Pancreas (tissue), 10 donors: ENCODE data around the gene FRYL. TPM values are rescaled to one million over a fixed set of nuclear protein-coding genes. Genes with fewer than 3 reads are reported as not detected.

Experiments
- ATAC-seq, 4 donors: fragments of 200-7000 bp; cut with Tn5 transposase; one replicate each; pipeline versions ENCODE4 v1.8.0 to v1.9.1; 2020; ENCODE audit warnings: mild to moderate bottlenecking in 4 of 4, moderate library complexity in 4 of 4
- DNase-seq, 6 donors: peaks; one replicate each; pipeline ENCODE4 v3.0.0-alpha.2; 2020
- FAIRE-seq: peaks from 2 replicates; lab custom pipeline; 2012; peaks lifted over from hg19 to GRCh38; lab: Jason Lieb, UNC
- H3K27ac ChIP-seq, 4 donors: fragments of 200-600 bp; sonication (generic); 1 replicate in 3 of 4; 2 replicates in 1 of 4; pipeline versions ENCODE4 v1.5.0 to v1.8.0; 2020
- H3K27me3 ChIP-seq, 4 donors: fragments of 200-600 bp; one replicate each; pipeline ENCODE4 v1.8.0; 2021
- H3K36me3 ChIP-seq, 3 donors: fragments of 200-600 bp; sonication (generic) in 1 of 3; one replicate each; pipeline versions ENCODE4 v1.5.0 to v1.8.0; 2020 to 2021
- H3K4me1 ChIP-seq, 3 donors: fragments of 200-600 bp; one replicate each; pipeline ENCODE4 v1.8.0; 2021
- H3K4me3 ChIP-seq, 4 donors: fragments of 200-600 bp; sonication (generic) in 2 of 4; one replicate each; pipeline versions ENCODE4 v1.5.0 to v1.8.0; 2020 to 2021
- H3K9me3 ChIP-seq, 4 donors: fragments of 200-600 bp; one replicate each; pipeline ENCODE4 v1.8.0; 2021
- WGBS, 2 donors: extraction: QIAGEN DNeasy Blood & Tissue Kit; methylation state at CpG; one replicate each; pipeline ENCODE4 v1.1.7; 2013; 5-methylcytosine and 5-hydroxymethylcytosine counted together
- intact Hi-C, 3 donors: fragments of 100-400 bp; cut with DNase I; formaldehyde crosslinking; loops; one replicate each; pipeline versions ENCODE4 v1.11.1 to v1.14.2; 2022
- polyA plus RNA-seq, 2 donors: library from polyadenylated mRNA; stranded (reverse); fragments of 200-250 nt; gene quantifications; one replicate each; pipeline ENCODE4 v1.2.3, GENCODE V29; 2013
- total RNA-seq, 6 donors: library from RNA; stranded (reverse); fragmentation: NEBNext Ultra II Directional in 4 of 6; extraction: Animal tissue kit (Norgen Biotek cat#: 25700) in 4 of 6; gene quantifications; one replicate each; pipeline versions ENCODE4 v1.2.1 to v1.2.4, GENCODE V29; 2021 to 2023
- TF ChIP-seq, protein P1 (sequence below), 4 donors: fragments of 200-600 bp; sonication (generic) in 3 of 4; IDR thresholded peaks; one replicate each; pipeline versions ENCODE4 v1.5.0 to v1.8.0; 2021; ENCODE audit warnings: antibody characterized with exemption in 4 of 4
- donor health status: healthy with polysubstance abuse.
- donor health status: DM: no; HTN: no; CAD: no; lungs with moderate emphysema.
- donor health status: DM: no; HTN: no; CAD: no.
- donor health status: control.
- donor health status: control.
- donor health status: Bipolar disorder and iron deficiency.
- donor health status: DM: yes; HTN: yes; CAD: no.
- donor health status: DM: no; HTN: no; CAD: no.
- donor health status: DM: no; HTN: no; CAD: no.
- donor health status: DM: yes; HTN: yes; CAD: no.

FRYL gene
- total and polyA plus RNA-seq, 8 donors: 9.1 to 38.7 (median 20.7) TPM

DNA sequence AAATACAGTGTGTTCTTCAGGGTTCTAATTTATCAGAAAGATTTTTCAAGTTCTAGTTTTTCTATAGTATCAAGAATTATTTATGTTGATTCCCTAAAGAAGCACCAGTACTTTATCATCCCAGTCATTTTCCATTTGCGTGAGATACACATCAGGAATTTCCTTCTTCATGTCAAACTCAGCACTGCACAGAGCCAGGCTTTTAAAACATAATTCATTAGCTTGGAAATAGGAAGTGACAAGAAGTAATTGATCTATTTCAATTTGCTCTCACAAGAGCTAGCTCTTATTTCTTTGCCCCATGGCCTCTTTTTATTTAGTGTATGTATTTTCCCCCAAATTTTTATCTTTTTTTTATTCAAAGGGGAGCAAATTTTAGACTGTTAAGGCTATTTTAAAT, 309.9 kb downstream of the FRYL start:
- Histone ChIP-seq H3K27ac (no peak overlapping the region), H3K9me3 (no peaks in the 10 kb centered on the region), H3K27me3 (no peaks in the 10 kb centered on the region), H3K4me1 (no peaks in the 10 kb centered on the region), H3K4me3 (no peak overlapping the region), H3K36me3 (no peaks in the 10 kb centered on the region)
- WGBS, 2 donors: 53 to 55% methylated on average over 1 of the region's 1 CpG
- TF ChIP-seq, protein P1, sequence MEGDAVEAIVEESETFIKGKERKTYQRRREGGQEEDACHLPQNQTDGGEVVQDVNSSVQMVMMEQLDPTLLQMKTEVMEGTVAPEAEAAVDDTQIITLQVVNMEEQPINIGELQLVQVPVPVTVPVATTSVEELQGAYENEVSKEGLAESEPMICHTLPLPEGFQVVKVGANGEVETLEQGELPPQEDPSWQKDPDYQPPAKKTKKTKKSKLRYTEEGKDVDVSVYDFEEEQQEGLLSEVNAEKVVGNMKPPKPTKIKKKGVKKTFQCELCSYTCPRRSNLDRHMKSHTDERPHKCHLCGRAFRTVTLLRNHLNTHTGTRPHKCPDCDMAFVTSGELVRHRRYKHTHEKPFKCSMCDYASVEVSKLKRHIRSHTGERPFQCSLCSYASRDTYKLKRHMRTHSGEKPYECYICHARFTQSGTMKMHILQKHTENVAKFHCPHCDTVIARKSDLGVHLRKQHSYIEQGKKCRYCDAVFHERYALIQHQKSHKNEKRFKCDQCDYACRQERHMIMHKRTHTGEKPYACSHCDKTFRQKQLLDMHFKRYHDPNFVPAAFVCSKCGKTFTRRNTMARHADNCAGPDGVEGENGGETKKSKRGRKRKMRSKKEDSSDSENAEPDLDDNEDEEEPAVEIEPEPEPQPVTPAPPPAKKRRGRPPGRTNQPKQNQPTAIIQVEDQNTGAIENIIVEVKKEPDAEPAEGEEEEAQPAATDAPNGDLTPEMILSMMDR (IDR thresholded peaks at IDR 0.05): no peak
- intact Hi-C loops: no loop called here
- DNase-seq (no peak), ATAC-seq (no peak), FAIRE-seq (no peak)

DNA sequence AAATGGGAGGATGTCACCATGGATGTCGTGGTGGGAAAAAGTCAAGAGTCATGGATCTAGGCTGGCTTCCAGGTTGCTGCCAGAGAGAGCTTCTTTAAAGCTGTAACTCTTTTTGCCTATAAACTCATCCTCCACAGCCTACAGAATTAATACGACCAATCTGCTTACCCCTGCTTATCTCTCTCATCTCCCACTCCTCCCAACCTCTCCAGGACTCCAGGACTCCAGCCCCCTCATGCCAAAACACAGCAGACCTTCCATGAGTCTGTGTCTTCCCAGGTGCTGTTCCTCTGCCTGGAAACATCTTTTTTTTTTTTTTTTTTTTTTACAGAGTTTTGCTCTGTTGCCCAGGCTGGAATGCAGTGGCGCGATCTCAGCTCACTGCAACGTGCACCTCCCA, 312.2 kb downstream of the FRYL start:
- ATAC-seq (no peak), FAIRE-seq (no peak), DNase-seq (no peak)
- Histone ChIP-seq H3K9me3 (no peaks in the 10 kb centered on the region), H3K27ac (no peak overlapping the region), H3K27me3 (no peaks in the 10 kb centered on the region), H3K4me3 (no peak overlapping the region), H3K4me1 (no peaks in the 10 kb centered on the region), H3K36me3 (no peaks in the 10 kb centered on the region)
- WGBS, 2 donors: 59 to 66% methylated on average over 3 to 5 of the region's 5 CpGs
- TF ChIP-seq, protein P1 (IDR thresholded peaks at IDR 0.05): no peak
- intact Hi-C loops: no loop called here

DNA sequence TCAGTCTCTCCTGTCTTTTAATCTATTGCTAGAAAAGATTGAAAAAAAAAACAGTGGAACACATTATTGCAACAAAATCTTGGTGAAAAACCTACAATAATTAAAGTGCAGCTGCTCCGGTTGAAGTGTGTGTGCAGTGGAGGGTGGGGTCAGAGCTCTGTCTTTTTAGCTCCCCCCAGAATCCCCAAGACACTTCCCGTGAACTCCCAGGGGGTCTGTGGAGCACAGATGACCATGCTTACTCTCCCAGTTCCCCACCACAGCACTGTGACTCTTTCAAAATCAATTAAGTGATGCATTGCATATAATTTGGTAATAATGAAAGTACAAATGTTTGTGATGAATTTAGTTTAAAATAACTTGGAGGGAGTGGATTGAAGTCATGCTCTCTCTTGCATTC, 312.6 kb downstream of the FRYL start:
- no peak for DNase-seq
- H3K27ac ChIP-seq: no peak overlapping the region
- no peak overlapping the region for H3K4me3 ChIP-seq
- no peaks in the 10 kb centered on the region for H3K27me3 ChIP-seq
- WGBS, 2 donors: 64 to 75% methylated on average over 2 of the region's 2 CpGs
- H3K36me3 ChIP-seq: no peaks in the 10 kb centered on the region
- TF ChIP-seq, protein P1 (IDR thresholded peaks at IDR 0.05): no peak
- no peaks in the 10 kb centered on the region for H3K4me1 ChIP-seq
- H3K9me3 ChIP-seq: no peaks in the 10 kb centered on the region
- intact Hi-C loops: no loop called here
- FAIRE-seq: no peak
- no peak for ATAC-seq

DNA sequence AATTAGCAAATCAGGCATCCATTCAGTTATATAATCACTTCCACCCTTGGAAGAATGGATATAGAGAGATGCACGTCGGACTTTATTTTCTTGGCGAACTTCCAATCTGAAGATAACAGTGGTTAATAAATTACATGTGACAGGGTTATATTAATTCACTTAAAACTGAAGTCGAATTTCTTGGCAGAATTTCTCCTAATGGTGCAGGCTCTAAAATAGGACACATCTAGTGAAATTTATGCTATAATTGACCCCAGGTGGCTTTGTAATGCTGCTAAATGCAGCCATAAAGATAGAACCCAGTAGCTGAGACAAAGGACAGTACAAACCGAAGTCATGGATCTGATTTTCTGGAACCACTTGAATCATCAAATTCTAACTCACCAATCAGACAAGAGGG, 317.7 kb downstream of the FRYL start:
- DNase-seq: no peak
- 20 to 22% methylated on average over 5 of the region's 5 CpGs for WGBS, 2 donors
- no peak overlapping the region for H3K27ac ChIP-seq
- TF ChIP-seq, protein P1 (IDR thresholded peaks at IDR 0.05): no peak
- intact Hi-C loops: no loop called here
- H3K4me1 ChIP-seq: no peaks in the 10 kb centered on the region
- no peaks in the 10 kb centered on the region for H3K27me3 ChIP-seq
- ATAC-seq: no peak
- H3K4me3 ChIP-seq: no peak overlapping the region
- FAIRE-seq: no peak
- no peaks in the 10 kb centered on the region for H3K36me3 ChIP-seq
- H3K9me3 ChIP-seq: no peaks in the 10 kb centered on the region

DNA sequence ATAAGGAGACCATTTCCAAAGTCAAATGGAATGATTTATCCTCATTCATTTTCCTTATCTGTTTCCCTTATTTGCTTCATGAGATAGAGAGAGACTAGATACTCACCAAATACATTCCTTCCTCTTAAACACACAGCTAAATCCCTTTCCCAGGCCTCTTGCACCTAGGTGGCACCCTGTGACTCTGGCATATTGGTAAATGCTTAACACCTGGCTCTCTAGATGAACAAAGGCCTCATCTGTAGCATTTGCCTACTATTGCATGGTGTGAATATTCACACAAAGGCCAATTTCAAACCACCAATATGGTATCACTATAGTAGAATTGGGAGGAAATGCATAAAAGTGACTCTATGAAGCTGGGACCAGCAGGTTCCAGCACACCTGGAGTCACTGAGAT, 319.1 kb downstream of the FRYL start:
- FAIRE-seq (no peak), ATAC-seq (no peak), DNase-seq (no peak)
- Histone ChIP-seq H3K27me3 (no peaks in the 10 kb centered on the region), H3K36me3 (no peaks in the 10 kb centered on the region), H3K9me3 (no peaks in the 10 kb centered on the region), H3K4me3 (no peak overlapping the region), H3K4me1 (no peaks in the 10 kb centered on the region), H3K27ac (no peak overlapping the region)
- TF ChIP-seq, protein P1 (IDR thresholded peaks at IDR 0.05): no peak
- intact Hi-C loops: no loop called here
